GM21529 (cell line): ENCODE results near the gene TEKT2.
A peak's percentile ranks its signal among the peaks of the same experiment; 100 is the strongest.

Experiments
- ATAC-seq: cut with Tn5 transposase; IDR thresholded peaks from one replicate; pipeline ENCODE4 v1.9.1; 2021; ENCODE audit not compliant: unreplicated experiment

TEKT2 gene

GRCh38 chr1:36086529-36087232 lies 2.8 kb downstream of the TEKT2 start:
- ATAC-seq: no peak

- ATAC-seq: no peak
Measured at GRCh38 chr1:36087233-36088123, 3.6 kb downstream of the TEKT2 start.

DNA sequence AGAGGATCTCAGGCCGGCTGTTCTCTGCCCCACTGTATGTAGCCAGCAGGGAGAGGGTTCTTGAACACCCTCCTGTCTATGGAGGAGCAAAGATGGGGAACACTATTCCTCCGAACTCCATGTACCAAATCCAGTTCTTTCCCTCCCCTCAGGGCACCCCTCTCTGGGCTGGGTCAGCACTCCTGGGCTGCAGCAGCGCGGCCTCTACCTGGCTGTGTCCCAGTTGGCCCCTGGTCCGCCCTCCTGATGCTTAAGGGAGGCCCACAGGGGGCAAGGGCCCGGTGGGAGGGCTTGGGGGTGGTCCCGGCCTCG lies 4.3 kb downstream of the TEKT2 start:
- no peak for ATAC-seq

DNA sequence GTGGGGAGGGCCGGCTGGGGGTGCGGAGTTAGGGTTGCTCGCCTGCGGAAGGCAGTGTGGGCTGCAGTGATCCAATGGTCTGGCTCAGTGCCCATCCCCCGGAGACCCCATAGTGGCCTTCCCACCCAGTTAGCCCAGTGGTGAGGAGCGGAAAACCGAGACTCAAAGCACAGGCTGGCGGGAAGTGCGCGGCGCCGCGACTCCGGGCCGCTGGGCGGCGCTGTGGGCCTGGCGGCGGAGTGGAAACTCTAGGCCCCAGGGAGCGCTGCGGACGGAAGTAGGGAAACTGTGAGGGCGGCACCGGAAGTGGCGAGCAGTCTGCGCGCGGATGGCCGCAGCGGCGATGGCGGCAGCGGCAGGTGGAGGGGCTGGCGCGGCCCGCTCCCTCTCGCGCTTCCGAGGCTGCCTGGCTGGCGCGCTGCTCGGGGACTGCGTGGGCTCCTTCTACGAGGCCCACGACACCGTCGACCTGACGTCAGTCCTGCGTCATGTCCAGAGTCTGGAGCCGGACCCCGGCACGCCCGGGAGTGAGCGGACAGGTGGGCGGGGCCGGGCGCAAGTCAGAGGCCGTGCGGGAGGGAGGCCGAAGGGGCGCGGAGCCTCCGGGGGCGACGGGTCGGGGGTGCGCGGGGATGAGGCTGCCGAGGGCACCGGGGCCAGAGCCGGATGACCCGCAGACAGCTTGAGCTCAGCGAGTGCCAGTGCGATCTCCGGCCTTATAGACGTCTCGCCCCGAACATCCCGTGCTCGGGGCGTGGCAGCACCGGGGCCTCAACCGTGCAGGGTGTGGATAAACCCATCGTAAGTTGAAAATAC lies 4.9 kb downstream of the TEKT2 start, which contains the start of gene ADPRS:
TSS of gene ADPRS (plus strand) at position 316 of the 816 bp plus-strand sequence. CDS start at position 329, 13 bp downstream.
- peak; percentile 75 for ATAC-seq

DNA sequence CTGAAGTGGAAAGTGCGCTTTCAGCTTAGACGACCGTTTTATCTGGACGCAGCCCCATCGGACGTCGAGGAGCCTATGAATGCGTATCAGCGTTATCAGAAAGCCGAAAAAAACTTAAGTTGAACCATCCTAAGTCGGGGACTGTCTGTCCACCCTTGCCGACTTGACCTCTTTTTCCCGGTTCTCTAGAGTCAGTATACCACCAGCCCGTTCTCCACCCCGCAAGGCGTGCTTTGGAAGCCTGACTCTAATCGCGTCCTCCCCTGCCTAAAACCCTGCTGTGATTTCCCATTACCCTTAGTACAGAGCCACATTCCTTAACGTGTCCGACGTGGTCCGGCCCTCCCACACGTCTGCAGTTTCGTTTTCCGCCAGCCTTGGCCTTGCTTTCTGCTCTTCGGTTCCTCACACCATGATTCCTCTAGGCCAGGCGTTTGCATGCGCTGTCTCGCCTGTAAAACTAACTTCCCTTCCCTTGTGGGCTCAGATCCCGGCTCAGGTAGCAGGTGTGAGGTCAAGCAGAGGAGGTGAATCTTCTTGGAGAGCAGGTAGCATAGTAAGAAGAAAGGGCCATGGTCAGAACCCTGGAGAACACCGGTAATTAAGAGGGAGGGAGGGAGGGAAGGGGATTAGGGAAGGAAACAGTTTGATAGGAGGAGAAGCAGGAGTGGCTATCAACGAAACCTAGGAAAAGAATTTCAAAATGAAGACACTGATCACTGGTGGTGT lies 5.7 kb downstream of the TEKT2 start:
- ATAC-seq: no peak

GRCh38 chr1:36091141-36091540 lies 7.2 kb downstream of the TEKT2 start:
- no peak for ATAC-seq

- no peak for ATAC-seq
Measured at GRCh38 chr1:36091698-36092097, 7.8 kb downstream of the TEKT2 start.

GRCh38 chr1:36092166-36092797 lies 8.4 kb downstream of the TEKT2 start:
- no peak for ATAC-seq

DNA sequence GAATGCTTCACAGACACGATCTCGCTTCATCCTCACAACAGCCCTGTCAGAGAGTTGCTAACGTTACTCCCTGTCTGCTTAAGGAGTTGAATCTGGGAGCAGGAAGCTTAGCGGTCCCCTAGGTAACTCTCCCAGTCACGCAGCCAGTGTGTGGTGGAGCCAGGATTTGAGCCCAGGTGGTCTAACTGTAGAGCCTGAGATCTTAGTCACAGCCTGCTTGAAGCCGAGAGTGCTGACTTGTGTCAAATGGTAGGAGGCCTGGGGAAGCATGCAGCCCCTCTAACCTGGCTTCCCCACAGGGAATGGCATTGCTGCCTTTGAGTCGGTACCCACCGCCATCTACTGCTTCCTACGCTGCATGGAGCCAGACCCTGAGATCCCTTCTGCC lies 8.9 kb downstream of the TEKT2 start:
- ATAC-seq: no peak

DNA sequence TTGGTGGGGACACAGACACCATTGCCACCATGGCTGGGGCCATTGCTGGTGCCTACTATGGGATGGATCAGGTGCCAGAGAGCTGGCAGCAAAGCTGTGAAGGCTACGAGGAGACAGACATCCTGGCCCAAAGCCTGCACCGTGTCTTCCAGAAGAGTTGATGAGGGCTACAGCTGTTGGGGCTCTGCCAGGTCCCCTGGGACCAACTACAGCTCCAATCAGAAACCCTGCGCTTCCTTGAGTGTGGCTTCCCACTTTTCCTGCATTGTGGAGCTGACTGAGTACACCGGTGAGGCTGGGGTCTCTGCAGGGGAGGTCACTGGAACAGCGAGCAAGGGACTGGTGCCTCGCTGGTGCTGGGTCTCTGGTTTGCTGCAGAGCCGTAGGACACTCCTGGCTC lies 9.3 kb downstream of the TEKT2 start:
- ATAC-seq: no peak

DNA sequence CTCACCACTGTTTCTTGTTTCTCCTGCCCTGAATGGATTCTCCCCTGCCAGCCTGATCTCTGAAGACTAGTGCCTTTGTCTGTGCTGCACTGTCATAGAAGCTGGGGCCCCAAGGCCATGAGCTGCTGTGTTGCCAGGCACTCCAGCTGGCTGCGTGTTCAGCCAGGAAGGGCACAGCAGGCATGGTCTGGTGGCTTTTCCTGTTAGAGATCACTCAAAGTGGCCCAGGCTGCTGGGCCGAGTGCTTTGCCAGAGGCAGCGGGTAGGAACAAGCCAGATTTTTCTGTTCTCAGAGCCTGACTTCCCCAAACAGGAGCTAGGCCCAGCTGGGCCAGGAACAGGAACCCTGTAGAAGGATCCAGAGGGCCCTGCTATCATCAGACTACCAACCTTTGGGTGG lies 10.0 kb downstream of the TEKT2 start:
- no peak for ATAC-seq

GRCh38 chr1:36094621-36095061 lies 10.7 kb downstream of the TEKT2 start:
- ATAC-seq: no peak

- no peak for ATAC-seq
Measured at GRCh38 chr1:36095760-36096405, 12.0 kb downstream of the TEKT2 start.

GRCh38 chr1:36096500-36097432 lies 12.9 kb downstream of the TEKT2 start:
- ATAC-seq: no peak

DNA sequence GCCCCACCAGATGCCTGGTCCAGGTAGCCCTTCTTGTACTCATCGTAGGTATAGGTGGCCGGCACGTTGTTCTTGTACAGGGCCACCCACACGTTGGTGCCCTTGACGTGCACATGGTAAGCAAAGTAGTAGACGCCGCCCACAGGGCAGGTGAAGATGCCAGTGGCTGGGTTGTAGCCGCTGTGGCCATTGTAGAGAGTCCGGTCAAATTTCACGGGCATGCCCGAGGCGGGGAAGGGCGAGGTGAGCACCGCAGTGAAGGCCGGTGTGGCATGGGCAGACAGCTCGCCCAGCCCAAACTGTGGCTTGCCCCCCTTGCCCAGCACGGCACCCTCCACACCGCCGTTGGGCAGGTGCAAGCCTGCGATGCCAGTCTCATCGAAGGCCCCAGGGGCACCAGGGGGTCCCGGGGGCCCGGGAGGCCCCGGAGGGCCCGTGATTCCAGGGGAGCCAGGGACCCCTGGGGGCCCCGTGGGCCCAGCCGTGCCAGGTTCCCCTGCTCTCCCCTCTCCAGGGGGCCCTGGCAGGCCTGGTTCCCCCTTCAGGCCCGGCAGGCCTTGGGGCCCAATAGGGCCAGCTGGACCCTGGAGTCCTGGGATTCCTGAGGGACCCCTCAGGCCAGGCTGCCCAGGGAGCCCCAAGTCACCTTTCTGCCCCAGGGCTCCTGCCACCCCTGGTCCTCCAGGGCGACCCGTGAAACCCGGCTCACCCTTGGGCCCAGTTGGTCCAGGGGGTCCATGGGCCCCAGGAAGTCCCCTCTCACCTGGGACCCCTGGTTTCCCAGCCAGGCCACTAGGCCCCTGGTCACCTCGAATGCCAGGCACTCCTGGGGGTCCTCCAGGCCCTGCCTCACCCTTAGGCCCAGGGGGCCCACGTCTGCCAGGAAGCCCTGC lies 14.0 kb downstream of the TEKT2 start:
- no peak for ATAC-seq

GRCh38 chr1:36098650-36099365 lies 14.9 kb downstream of the TEKT2 start:
- ATAC-seq: no peak

DNA sequence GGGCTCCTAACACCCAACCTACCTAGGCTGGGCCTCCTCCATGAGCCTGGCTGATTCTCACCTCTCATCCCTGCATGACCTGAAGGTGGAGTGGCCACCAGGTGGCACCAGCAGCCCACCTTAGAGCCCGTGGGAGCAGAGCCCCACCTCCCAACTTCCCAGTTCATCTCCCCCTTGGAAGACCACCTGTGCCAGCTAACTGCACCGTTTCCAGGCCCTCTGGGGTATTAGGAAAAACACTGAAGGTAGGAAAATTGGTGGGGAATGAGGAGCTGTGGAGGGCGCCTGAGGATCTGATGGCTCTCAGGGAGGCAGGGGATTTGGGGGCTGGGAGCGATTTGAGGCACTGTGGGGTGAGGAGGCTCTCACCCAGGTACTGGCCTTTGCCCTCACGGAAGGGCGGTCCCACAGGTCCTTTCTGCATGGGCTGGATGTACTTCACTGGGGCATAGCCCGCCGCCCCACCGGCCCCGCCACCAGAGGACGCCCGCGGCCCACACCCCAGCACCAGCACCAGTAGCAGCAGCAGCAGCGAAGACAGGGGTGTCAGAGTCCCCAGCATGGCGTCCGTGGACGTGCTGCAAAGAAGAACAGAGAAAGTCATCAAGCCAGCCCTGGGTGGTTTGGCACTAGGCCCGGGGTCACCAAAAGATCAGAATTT lies 15.9 kb downstream of the TEKT2 start:
- peak; percentile 56 for ATAC-seq
